ENCODE data around the gene UTS2R.
A peak's percentile ranks its signal among the peaks of the same experiment; 100 is the strongest.

UTS2R gene

DNA sequence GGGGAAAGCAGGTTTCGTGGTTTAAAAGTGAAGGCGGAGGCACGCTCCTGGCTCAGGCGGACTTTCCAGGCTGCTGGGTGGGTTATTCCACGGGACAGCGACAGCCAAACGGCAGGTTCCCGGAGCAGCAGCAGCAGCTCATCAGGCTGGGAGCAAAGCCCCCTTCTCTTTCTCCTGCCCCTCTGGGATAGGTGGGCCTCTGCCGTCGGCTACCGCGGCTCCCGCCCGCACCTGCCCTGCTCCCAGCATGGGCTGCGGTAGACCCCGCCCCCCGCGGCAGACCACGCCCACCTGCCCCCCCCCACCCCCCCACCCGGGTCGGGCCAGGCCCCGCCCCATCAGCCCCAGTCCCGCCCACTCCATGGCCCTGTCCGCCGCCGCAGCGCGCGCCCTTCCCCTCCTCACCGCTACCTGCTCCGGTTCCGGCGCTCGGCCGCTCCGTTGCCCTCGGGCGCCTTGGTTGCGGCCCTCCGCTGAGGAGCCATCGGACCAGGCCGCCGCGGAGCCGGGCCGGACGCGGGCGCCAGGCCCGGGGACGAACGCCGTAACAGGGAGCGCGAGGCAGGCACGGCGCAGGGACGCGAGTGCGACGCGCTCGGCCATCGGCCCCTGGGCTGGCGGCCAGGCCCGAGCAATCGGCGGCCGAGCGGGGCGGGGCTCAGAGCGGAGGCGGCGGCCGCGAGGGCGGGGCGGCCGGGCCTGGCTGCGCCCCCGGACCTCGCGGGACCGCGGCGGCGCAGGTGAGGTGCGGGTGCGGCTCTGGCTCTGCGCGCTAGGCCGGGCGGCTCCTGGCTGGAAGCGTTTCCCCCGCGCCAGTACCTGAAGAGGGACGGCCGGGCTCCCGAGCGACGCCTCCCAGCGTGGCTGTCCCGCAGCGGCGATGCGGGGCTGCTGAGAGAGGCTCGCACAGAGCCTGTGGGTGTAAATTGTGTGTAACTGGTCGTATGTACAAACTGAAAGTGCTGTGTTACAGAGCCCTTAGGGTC is 46.7 kb downstream of the UTS2R start, which contains the start of the genes HEXD and OGFOD3:
TSS of gene HEXD (plus strand) at position 347 of the 986 bp plus-strand sequence. CDS start 1,453 bp downstream, outside the sequence.
TSS of gene OGFOD3 (minus strand) at position 586 of the 986 bp plus-strand sequence. CDS start at position 485, 101 bp downstream.
- Histone ChIP-seq H3K4me2 (ENCODE audit: low read length) (peak within 1 kb of the TSS; percentile 98), H3K9me3 (ENCODE audit: insufficient read depth, low read length) (no peaks in the 10 kb centered on the region), H2AFZ (ENCODE audit: low read depth, low read length) (peak within 1 kb of the TSS; percentile 68; the same call in 1 of the 2 replicates), H4K20me1 (ENCODE audit: insufficient read depth, low read length) (peaks cover 14% of the 10 kb centered on the region), H3K4me1 (ENCODE audit: low read length) (peaks cover 14% of the 10 kb centered on the region), H3K36me3 (replicated peaks; ENCODE audit: low read depth, low read length) (peaks cover 12% of the 10 kb centered on the region), H3K9ac (ENCODE audit: low read length) (peak within 1 kb of the TSS; percentile 79), H3K4me3 (ENCODE audit: low read length) (peak within 1 kb of the TSS; percentile 90), H3K27ac (ENCODE audit: low read length) (peak within 1 kb of the TSS; percentile 68), H3K79me2 (ENCODE audit: low read length) (no peaks in the 10 kb centered on the region), H3K27me3 (ENCODE audit: low read depth, low read length) (no peaks in the 10 kb centered on the region)
- TF ChIP-seq, protein P1, sequence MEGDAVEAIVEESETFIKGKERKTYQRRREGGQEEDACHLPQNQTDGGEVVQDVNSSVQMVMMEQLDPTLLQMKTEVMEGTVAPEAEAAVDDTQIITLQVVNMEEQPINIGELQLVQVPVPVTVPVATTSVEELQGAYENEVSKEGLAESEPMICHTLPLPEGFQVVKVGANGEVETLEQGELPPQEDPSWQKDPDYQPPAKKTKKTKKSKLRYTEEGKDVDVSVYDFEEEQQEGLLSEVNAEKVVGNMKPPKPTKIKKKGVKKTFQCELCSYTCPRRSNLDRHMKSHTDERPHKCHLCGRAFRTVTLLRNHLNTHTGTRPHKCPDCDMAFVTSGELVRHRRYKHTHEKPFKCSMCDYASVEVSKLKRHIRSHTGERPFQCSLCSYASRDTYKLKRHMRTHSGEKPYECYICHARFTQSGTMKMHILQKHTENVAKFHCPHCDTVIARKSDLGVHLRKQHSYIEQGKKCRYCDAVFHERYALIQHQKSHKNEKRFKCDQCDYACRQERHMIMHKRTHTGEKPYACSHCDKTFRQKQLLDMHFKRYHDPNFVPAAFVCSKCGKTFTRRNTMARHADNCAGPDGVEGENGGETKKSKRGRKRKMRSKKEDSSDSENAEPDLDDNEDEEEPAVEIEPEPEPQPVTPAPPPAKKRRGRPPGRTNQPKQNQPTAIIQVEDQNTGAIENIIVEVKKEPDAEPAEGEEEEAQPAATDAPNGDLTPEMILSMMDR (IDR thresholded peaks at IDR 0.05; ENCODE audit: low read depth, low read length): no peak

DNA sequence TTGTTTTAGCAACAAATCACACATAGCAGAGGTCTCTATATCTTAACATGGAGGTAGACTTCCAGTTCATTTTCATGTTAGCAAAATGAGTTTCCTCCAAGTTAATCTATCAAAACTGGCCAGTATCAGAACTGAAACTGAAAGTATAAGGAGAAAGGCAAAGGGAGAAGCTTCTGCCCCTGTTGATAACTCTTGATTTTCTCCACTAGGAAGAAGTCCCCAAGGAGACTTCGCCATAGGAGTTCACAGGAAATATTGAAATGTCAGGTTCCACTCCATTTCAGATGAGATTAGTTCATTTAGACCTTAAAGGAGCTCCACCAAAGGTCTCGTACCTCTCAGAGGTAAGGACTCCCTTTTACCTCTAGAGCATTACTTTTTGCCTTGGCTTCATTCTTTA is 48.0 kb downstream of the UTS2R start:
- peak overlapping the region; percentile 98 for H3K4me2 ChIP-seq (ENCODE audit: low read length)
- H2AFZ ChIP-seq (ENCODE audit: low read depth, low read length): no peak overlapping the region
- H3K27ac ChIP-seq (ENCODE audit: low read length): no peak overlapping the region
- no peaks in the 10 kb centered on the region for H3K27me3 ChIP-seq (ENCODE audit: low read depth, low read length)
- no peaks in the 10 kb centered on the region for H3K9me3 ChIP-seq (ENCODE audit: insufficient read depth, low read length)
- no peaks in the 10 kb centered on the region for H3K79me2 ChIP-seq (ENCODE audit: low read length)
- peaks cover 14% of the 10 kb centered on the region for H3K4me1 ChIP-seq (ENCODE audit: low read length)
- H4K20me1 ChIP-seq (ENCODE audit: insufficient read depth, low read length): peaks cover 14% of the 10 kb centered on the region
- H3K36me3 ChIP-seq (replicated peaks; ENCODE audit: low read depth, low read length): peaks cover 12% of the 10 kb centered on the region
- H3K9ac ChIP-seq (ENCODE audit: low read length): peak overlapping the region; percentile 66; the same call in 1 of the 2 replicates
- TF ChIP-seq, protein P1 (IDR thresholded peaks at IDR 0.05; ENCODE audit: low read depth, low read length): no peak
- TF ChIP-seq EZH2phosphoT487 (IDR thresholded peaks at IDR 0.05; ENCODE audit: low read depth): no peak
- peak overlapping the region; percentile 90 for H3K4me3 ChIP-seq (ENCODE audit: low read length)

DNA sequence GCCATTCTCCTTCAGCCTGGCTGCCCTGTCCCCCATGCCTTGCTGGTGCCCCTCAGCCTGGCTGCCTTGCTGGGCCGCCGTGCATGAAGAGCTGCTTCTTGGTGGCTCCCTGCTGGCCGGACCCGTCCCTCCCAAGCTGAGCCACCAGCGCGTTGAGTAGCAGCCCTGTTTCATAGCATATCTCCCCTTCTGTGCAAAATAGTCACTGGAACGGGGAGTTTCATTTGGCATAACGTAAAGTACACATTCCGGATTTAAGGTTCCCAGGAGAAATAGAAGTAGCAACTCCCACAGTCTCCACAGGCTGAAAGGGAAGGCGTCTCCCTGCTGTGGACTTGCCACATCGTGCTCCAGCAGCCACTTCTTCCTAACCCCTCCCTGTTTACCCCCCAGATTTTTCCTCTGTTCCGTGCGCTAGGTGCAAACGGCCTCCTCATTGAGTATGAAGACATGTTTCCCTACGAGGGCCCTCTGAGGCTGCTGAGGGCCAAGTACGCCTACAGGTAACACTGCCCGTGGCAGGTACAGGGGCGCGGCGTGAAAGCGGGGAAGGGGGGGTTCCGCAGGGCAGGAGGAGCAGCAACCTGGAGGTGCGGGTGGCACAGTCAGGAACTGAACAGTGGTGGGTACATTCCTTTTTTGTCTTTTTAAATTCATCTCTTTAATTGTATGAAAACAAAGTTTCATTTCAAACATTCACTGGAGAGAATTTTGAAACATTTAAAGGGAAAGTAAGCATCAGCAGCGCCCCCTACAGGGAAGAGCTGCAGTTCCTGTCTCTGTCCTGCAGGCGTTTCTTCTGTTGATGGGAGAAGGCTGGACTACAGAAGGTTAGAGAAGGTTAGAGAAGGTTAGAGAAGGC is 52.7 kb downstream of the UTS2R start:
- Histone ChIP-seq H3K9ac (ENCODE audit: low read length) (no peak overlapping the region), H3K4me2 (ENCODE audit: low read length) (no peak overlapping the region), H2AFZ (ENCODE audit: low read depth, low read length) (no peak overlapping the region), H3K9me3 (ENCODE audit: insufficient read depth, low read length) (no peaks in the 10 kb centered on the region), H3K27ac (ENCODE audit: low read length) (no peak overlapping the region), H3K4me3 (ENCODE audit: low read length) (no peak overlapping the region), H3K4me1 (ENCODE audit: low read length) (peaks cover 5% of the 10 kb centered on the region), H4K20me1 (ENCODE audit: insufficient read depth, low read length) (no peaks in the 10 kb centered on the region), H3K36me3 (replicated peaks; ENCODE audit: low read depth, low read length) (peaks cover 12% of the 10 kb centered on the region), H3K27me3 (ENCODE audit: low read depth, low read length) (no peaks in the 10 kb centered on the region), H3K79me2 (ENCODE audit: low read length) (no peaks in the 10 kb centered on the region)
- TF ChIP-seq EZH2phosphoT487 (IDR thresholded peaks at IDR 0.05; ENCODE audit: low read depth): no peak
- TF ChIP-seq, protein P1 (IDR thresholded peaks at IDR 0.05; ENCODE audit: low read depth, low read length): peak; percentile 84

DNA sequence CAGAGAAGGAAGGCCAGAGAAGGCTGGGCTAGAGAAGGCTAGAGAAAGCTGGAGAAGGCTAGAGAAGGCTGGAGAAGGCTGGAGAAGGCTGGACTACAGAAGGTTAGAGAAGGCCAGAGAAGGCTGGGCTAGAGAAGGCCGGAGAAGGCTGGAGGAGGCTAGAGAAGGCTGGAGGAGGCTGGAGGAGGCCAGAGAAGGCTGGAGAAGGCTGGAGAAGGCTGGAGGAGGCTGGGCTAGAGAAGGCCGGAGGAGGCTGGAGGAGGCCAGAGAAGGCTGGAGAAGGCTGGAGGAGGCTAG is 53.2 kb downstream of the UTS2R start:
- Histone ChIP-seq H3K27me3 (ENCODE audit: low read depth, low read length) (no peaks in the 10 kb centered on the region), H3K36me3 (replicated peaks; ENCODE audit: low read depth, low read length) (peaks cover 12% of the 10 kb centered on the region)

More for the DNA sequence above, 53.2 kb downstream of the UTS2R start:
- Histone ChIP-seq H4K20me1 (ENCODE audit: insufficient read depth, low read length) (no peaks in the 10 kb centered on the region), H3K4me1 (ENCODE audit: low read length) (no peaks in the 10 kb centered on the region), H2AFZ (ENCODE audit: low read depth, low read length) (no peak overlapping the region), H3K9me3 (ENCODE audit: insufficient read depth, low read length) (no peaks in the 10 kb centered on the region), H3K4me3 (ENCODE audit: low read length) (no peak overlapping the region), H3K79me2 (ENCODE audit: low read length) (no peaks in the 10 kb centered on the region), H3K27ac (ENCODE audit: low read length) (no peak overlapping the region), H3K9ac (ENCODE audit: low read length) (no peak overlapping the region), H3K4me2 (ENCODE audit: low read length) (no peak overlapping the region)
- no peak for TF ChIP-seq EZH2phosphoT487 (IDR thresholded peaks at IDR 0.05; ENCODE audit: low read depth)
- TF ChIP-seq, protein P1 (IDR thresholded peaks at IDR 0.05; ENCODE audit: low read depth, low read length): no peak
